ENCODE results near the gene TP53RK. TPM values are rescaled to one million over a fixed set of nuclear protein-coding genes. Genes with fewer than 3 reads are reported as not detected.

TP53RK gene
- total and polyA plus RNA-seq, 2 of the 13 experiments (the other 11 are each of a cell fraction or from before 2014, with no cell fraction given): 12.9 to 25.5 TPM

DNA sequence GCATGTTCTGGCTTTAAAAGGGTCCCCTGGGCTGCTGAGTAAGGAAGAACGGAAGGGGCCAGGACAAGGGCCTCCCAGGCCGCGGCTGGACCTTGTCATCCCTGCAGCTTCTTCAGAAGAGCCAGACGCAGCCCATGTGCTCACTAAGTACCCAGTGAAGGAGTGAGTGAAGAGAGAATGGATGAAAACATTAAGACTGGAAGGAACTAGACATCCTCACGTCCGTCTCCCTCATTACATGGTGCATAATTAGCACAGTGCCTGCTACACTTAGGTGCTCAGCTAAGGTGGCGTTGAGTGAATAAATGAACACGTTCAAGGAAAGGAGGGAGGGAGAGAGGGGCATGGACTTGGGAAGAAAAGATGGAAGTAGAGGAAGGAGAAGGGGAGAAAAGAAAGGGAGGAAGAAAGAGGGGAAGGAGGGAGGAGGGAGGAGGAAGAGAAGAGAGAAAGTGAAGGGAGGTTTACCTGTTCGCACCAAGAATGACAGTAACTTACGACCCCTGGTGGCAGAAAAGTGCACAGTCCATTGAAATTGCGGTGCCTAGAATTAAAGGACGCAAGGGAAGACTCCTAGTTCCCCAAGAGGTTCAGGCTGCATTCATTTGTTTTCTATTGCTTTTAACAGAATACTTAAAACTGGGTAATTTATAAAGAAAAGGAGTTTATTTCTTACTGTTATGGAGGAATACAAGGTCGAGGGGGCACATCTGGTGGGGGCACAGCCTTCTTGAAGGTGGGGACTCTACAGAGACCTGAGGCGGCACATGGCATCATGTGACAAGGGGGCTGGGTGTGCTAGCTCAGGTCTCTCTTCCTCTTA, 8.0 kb downstream of the TP53RK start (continued):
- TF ChIP-seq, protein P1, sequence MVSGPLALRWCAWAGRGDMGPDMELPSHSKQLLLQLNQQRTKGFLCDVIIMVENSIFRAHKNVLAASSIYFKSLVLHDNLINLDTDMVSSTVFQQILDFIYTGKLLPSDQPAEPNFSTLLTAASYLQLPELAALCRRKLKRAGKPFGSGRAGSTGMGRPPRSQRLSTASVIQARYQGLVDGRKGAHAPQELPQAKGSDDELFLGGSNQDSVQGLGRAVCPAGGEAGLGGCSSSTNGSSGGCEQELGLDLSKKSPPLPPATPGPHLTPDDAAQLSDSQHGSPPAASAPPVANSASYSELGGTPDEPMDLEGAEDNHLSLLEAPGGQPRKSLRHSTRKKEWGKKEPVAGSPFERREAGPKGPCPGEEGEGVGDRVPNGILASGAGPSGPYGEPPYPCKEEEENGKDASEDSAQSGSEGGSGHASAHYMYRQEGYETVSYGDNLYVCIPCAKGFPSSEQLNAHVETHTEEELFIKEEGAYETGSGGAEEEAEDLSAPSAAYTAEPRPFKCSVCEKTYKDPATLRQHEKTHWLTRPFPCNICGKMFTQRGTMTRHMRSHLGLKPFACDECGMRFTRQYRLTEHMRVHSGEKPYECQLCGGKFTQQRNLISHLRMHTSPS (CRISPR knock-in tag; IDR thresholded peaks at IDR 0.05; ENCODE audit: low read depth): 0 out of 2 replicates have a peak, but pooled peaks have one; percentile 7
- TF ChIP-seq PCBP2 (optimal IDR thresholded peaks at IDR 0.05; ENCODE audit: low read depth, low read length, poor library complexity, severe bottlenecking): peak; percentile 99
- 0 out of 2 replicates have a peak, but pooled peaks have one; percentile 26 for TF ChIP-seq ZNF614 (CRISPR knock-in tag; IDR thresholded peaks at IDR 0.05; ENCODE audit: borderline replicate concordance)
- TF ChIP-seq ZFP90 (CRISPR knock-in tag; IDR thresholded peaks at IDR 0.05; ENCODE audit: borderline replicate concordance): no peak; the same call in 1 of the 2 replicates
- peak; percentile 1; the same call in 1 of the 2 replicates for TF ChIP-seq MTA1 (CRISPR knock-in tag; IDR thresholded peaks at IDR 0.05; ENCODE audit: borderline replicate concordance)
- TF ChIP-seq ZNF569 (CRISPR knock-in tag; IDR thresholded peaks at IDR 0.05; ENCODE audit: borderline replicate concordance): no peak
- TF ChIP-seq TBX3 (IDR thresholded peaks at IDR 0.05; ENCODE audit: borderline replicate concordance): 0 out of 2 replicates have a peak, but pooled peaks have one; percentile 46
- TF ChIP-seq ZSCAN9 (CRISPR knock-in tag; IDR thresholded peaks at IDR 0.05; ENCODE audit: borderline replicate concordance): peak; percentile 34; the same call in 1 of the 2 replicates
- 0 out of 2 replicates have a peak, but pooled peaks have one; percentile 14 for TF ChIP-seq ESRRA (CRISPR knock-in tag; IDR thresholded peaks at IDR 0.05; ENCODE audit: low read depth)
- TF ChIP-seq, protein P2, sequence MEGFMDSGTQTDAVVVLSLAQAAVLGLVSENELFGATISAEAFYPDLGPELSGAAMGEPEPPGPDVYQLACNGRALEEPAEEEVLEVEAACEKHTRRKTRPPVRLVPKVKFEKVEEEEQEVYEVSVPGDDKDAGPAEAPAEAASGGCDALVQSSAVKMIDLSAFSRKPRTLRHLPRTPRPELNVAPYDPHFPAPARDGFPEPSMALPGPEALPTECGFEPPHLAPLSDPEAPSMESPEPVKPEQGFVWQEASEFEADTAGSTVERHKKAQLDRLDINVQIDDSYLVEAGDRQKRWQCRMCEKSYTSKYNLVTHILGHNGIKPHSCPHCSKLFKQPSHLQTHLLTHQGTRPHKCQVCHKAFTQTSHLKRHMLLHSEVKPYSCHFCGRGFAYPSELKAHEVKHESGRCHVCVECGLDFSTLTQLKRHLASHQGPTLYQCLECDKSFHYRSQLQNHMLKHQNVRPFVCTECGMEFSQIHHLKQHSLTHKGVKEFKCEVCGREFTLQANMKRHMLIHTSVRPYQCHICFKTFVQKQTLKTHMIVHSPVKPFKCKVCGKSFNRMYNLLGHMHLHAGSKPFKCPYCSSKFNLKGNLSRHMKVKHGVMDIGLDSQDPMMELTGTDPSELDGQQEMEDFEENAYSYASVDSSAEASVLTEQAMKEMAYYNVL (CRISPR knock-in tag; IDR thresholded peaks at IDR 0.05; ENCODE audit: borderline replicate concordance): peak; percentile 100
- TF ChIP-seq, protein P3, sequence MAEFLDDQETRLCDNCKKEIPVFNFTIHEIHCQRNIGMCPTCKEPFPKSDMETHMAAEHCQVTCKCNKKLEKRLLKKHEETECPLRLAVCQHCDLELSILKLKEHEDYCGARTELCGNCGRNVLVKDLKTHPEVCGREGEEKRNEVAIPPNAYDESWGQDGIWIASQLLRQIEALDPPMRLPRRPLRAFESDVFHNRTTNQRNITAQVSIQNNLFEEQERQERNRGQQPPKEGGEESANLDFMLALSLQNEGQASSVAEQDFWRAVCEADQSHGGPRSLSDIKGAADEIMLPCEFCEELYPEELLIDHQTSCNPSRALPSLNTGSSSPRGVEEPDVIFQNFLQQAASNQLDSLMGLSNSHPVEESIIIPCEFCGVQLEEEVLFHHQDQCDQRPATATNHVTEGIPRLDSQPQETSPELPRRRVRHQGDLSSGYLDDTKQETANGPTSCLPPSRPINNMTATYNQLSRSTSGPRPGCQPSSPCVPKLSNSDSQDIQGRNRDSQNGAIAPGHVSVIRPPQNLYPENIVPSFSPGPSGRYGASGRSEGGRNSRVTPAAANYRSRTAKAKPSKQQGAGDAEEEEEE (CRISPR knock-in tag; IDR thresholded peaks at IDR 0.05; ENCODE audit: borderline replicate concordance): no peak; the same call in 1 of the 2 replicates
- TF ChIP-seq SP1 (IDR thresholded peaks at IDR 0.05): no peak
- TF ChIP-seq SP1 (CRISPR knock-in tag; IDR thresholded peaks at IDR 0.05): 0 out of 2 replicates have a peak, but pooled peaks have one; percentile 51
- peak; percentile 38; the same call in 1 of the 2 replicates for TF ChIP-seq AFF4 (CRISPR knock-in tag; IDR thresholded peaks at IDR 0.05)
- no peak for TF ChIP-seq PAX8 (CRISPR knock-in tag; IDR thresholded peaks at IDR 0.05; ENCODE audit: borderline replicate concordance)
- TF ChIP-seq ATM (IDR thresholded peaks at IDR 0.05; ENCODE audit: borderline replicate concordance): no peak
- TF ChIP-seq ZFP41 (CRISPR knock-in tag; IDR thresholded peaks at IDR 0.05; ENCODE audit: borderline replicate concordance): no peak
- TF ChIP-seq KLF16 (CRISPR knock-in tag; IDR thresholded peaks at IDR 0.05): peak in 1 of 2 experiments; percentile 48; a peak in 1 of 4 replicates

All from HepG2 (cell line).